Measurements from ENCODE around the gene RGS3. TPM values are rescaled to one million over a fixed set of nuclear protein-coding genes. Genes with fewer than 3 reads are reported as not detected.

The RGS3 gene
- total RNA-seq, 1 donor from 2014 or later: 92.5 TPM

- Histone ChIP-seq H3K36me3 (ENCODE audit: insufficient read depth, low read length) (peaks cover 3% of the 10 kb centered on the region), H3K27ac (ENCODE audit: low read depth, low read length) (no peak overlapping the region), H3K4me2 (ENCODE audit: low read length) (no peak overlapping the region), H3K9me3 (ENCODE audit: insufficient read depth, low read depth, low read length) (no peaks in the 10 kb centered on the region), H3K4me1 (ENCODE audit: insufficient read depth, low read length) (peaks cover 11% of the 10 kb centered on the region), H3K9ac (ENCODE audit: low read length) (no peak overlapping the region), H3K79me2 (ENCODE audit: insufficient read depth, low read length) (peaks cover 16% of the 10 kb centered on the region), H4K20me1 (ENCODE audit: insufficient read depth, low read length) (peaks cover 9% of the 10 kb centered on the region), H3K4me3 (ENCODE audit: insufficient read depth, low read depth, low read length) (no peak overlapping the region), H2AFZ (ENCODE audit: low read depth, low read length) (no peak overlapping the region), H3K27me3 (ENCODE audit: insufficient read depth, low read length) (no peaks in the 10 kb centered on the region)
- TF ChIP-seq EZH2 (IDR thresholded peaks at IDR 0.05; ENCODE audit: insufficient read depth, low read length) (no peak), CTCF (IDR thresholded peaks at IDR 0.05; ENCODE audit: insufficient read depth, low read depth, low read length) (peak; percentile 62)
- DNase-seq (ENCODE audit: low read depth) (no peak), FAIRE-seq (no peak)
- H3K9me3 Mint-ChIP-seq (ENCODE audit: unreplicated experiment): peaks cover 3% of the 10 kb centered on the region
- no peak overlapping the region for H3K27ac Mint-ChIP-seq (ENCODE audit: unreplicated experiment)
- H3K27me3 Mint-ChIP-seq (ENCODE audit: low read depth, unreplicated experiment): no peaks in the 10 kb centered on the region
- H3K4me1 Mint-ChIP-seq (ENCODE audit: low read depth, unreplicated experiment): peaks cover 11% of the 10 kb centered on the region
- H3K4me3 Mint-ChIP-seq (ENCODE audit: unreplicated experiment): no peak overlapping the region
- peaks cover 5% of the 10 kb centered on the region for H3K36me3 Mint-ChIP-seq (ENCODE audit: low read depth, unreplicated experiment)
Measured at GRCh38 chr9:113589890-113590289, 126.4 kb downstream of the RGS3 start.

GRCh38 chr9:113590389-113590788, 126.9 kb downstream of the RGS3 start:
- Histone ChIP-seq H3K9me3 (ENCODE audit: insufficient read depth, low read depth, low read length) (no peaks in the 10 kb centered on the region), H3K9ac (ENCODE audit: low read length) (no peak overlapping the region), H3K27me3 (ENCODE audit: insufficient read depth, low read length) (no peaks in the 10 kb centered on the region), H3K4me3 (ENCODE audit: insufficient read depth, low read depth, low read length) (no peak overlapping the region), H2AFZ (ENCODE audit: low read depth, low read length) (no peak overlapping the region), H3K4me1 (ENCODE audit: insufficient read depth, low read length) (peaks cover 14% of the 10 kb centered on the region), H3K4me2 (ENCODE audit: low read length) (no peak overlapping the region), H3K79me2 (ENCODE audit: insufficient read depth, low read length) (peaks cover 21% of the 10 kb centered on the region), H4K20me1 (ENCODE audit: insufficient read depth, low read length) (peaks cover 14% of the 10 kb centered on the region), H3K36me3 (ENCODE audit: insufficient read depth, low read length) (no peaks in the 10 kb centered on the region), H3K27ac (ENCODE audit: low read depth, low read length) (no peak overlapping the region)
- Mint-ChIP-seq H3K36me3 (ENCODE audit: low read depth, unreplicated experiment) (no peaks in the 10 kb centered on the region), H3K4me3 (ENCODE audit: unreplicated experiment) (no peak overlapping the region), H3K27ac (ENCODE audit: unreplicated experiment) (no peak overlapping the region), H3K27me3 (ENCODE audit: low read depth, unreplicated experiment) (no peaks in the 10 kb centered on the region), H3K4me1 (ENCODE audit: low read depth, unreplicated experiment) (peaks cover 16% of the 10 kb centered on the region), H3K9me3 (ENCODE audit: unreplicated experiment) (peaks cover 3% of the 10 kb centered on the region)
- no peak for FAIRE-seq
- DNase-seq (ENCODE audit: low read depth): no peak
- no peak for TF ChIP-seq CTCF (IDR thresholded peaks at IDR 0.05; ENCODE audit: insufficient read depth, low read depth, low read length)
- TF ChIP-seq EZH2 (IDR thresholded peaks at IDR 0.05; ENCODE audit: insufficient read depth, low read length): no peak

- Histone ChIP-seq H3K36me3 (ENCODE audit: insufficient read depth, low read length) (peaks cover 2% of the 10 kb centered on the region), H3K4me1 (ENCODE audit: insufficient read depth, low read length) (peaks cover 23% of the 10 kb centered on the region), H3K9me3 (ENCODE audit: insufficient read depth, low read depth, low read length) (no peaks in the 10 kb centered on the region), H3K27me3 (ENCODE audit: insufficient read depth, low read length) (no peaks in the 10 kb centered on the region), H3K9ac (ENCODE audit: low read length) (no peak overlapping the region), H3K27ac (ENCODE audit: low read depth, low read length) (no peak overlapping the region), H3K4me2 (ENCODE audit: low read length) (no peak overlapping the region), H2AFZ (ENCODE audit: low read depth, low read length) (no peak overlapping the region), H3K4me3 (ENCODE audit: insufficient read depth, low read depth, low read length) (no peak overlapping the region), H3K79me2 (ENCODE audit: insufficient read depth, low read length) (peaks cover 29% of the 10 kb centered on the region), H4K20me1 (ENCODE audit: insufficient read depth, low read length) (peaks cover 23% of the 10 kb centered on the region)
- Mint-ChIP-seq H3K27me3 (ENCODE audit: low read depth, unreplicated experiment) (no peaks in the 10 kb centered on the region), H3K4me3 (ENCODE audit: unreplicated experiment) (no peak overlapping the region), H3K4me1 (ENCODE audit: low read depth, unreplicated experiment) (peaks cover 23% of the 10 kb centered on the region), H3K36me3 (ENCODE audit: low read depth, unreplicated experiment) (peaks cover 5% of the 10 kb centered on the region), H3K27ac (ENCODE audit: unreplicated experiment) (no peak overlapping the region), H3K9me3 (ENCODE audit: unreplicated experiment) (no peaks in the 10 kb centered on the region)
- no peak for DNase-seq (ENCODE audit: low read depth)
- no peak for TF ChIP-seq EZH2 (IDR thresholded peaks at IDR 0.05; ENCODE audit: insufficient read depth, low read length)
- peak; percentile 86 for TF ChIP-seq CTCF (IDR thresholded peaks at IDR 0.05; ENCODE audit: insufficient read depth, low read depth, low read length)
- FAIRE-seq: no peak
Measured at GRCh38 chr9:113590991-113591898, 127.7 kb downstream of the RGS3 start.

Data from astrocyte (in vitro differentiated cells and primary cell).